ENCODE measurements around the gene TBL1X.

The TBL1X gene

GRCh38 chrX:9573282-9574106, 108.6 kb downstream of the TBL1X start:
- peaks cover 8% of the 10 kb centered on the region for H3K4me1 ChIP-seq (ENCODE audit: control insufficient read depth, insufficient read depth, low read length)
- no peak overlapping the region for H3K4me3 ChIP-seq (ENCODE audit: low read length)
- H3K4me2 ChIP-seq (ENCODE audit: low read length): no peak overlapping the region
- H3K36me3 ChIP-seq (ENCODE audit: insufficient read depth, low read length): no peaks in the 10 kb centered on the region
- no peaks in the 10 kb centered on the region for H3K27me3 ChIP-seq (ENCODE audit: control insufficient read depth, insufficient read depth, low read length)
- H3K9me3 ChIP-seq (replicated peaks; ENCODE audit: low read length): no peaks in the 10 kb centered on the region
- no peak overlapping the region for H3K9ac ChIP-seq (ENCODE audit: low read depth, low read length)

- H3K9ac ChIP-seq (ENCODE audit: low read depth, low read length): no peak overlapping the region
Measured at GRCh38 chrX:9576059-9576458, 111.2 kb downstream of the TBL1X start.

GRCh38 chrX:9577555-9577954, 112.7 kb downstream of the TBL1X start:
- Histone ChIP-seq H3K36me3 (ENCODE audit: insufficient read depth, low read length) (no peaks in the 10 kb centered on the region), H3K4me3 (ENCODE audit: low read length) (no peak overlapping the region), H3K9ac (ENCODE audit: low read depth, low read length) (no peak overlapping the region), H3K27me3 (ENCODE audit: control insufficient read depth, insufficient read depth, low read length) (no peaks in the 10 kb centered on the region), H3K4me1 (ENCODE audit: control insufficient read depth, insufficient read depth, low read length) (no peaks in the 10 kb centered on the region), H3K4me2 (ENCODE audit: low read length) (no peak overlapping the region), H3K9me3 (replicated peaks; ENCODE audit: low read length) (no peaks in the 10 kb centered on the region)

More at GRCh38 chrX:9576059-9576458, 111.2 kb downstream of the TBL1X start:
- Histone ChIP-seq H3K4me1 (ENCODE audit: control insufficient read depth, insufficient read depth, low read length) (no peaks in the 10 kb centered on the region), H3K4me2 (ENCODE audit: low read length) (no peak overlapping the region), H3K36me3 (ENCODE audit: insufficient read depth, low read length) (no peaks in the 10 kb centered on the region), H3K9me3 (replicated peaks; ENCODE audit: low read length) (no peaks in the 10 kb centered on the region), H3K27me3 (ENCODE audit: control insufficient read depth, insufficient read depth, low read length) (no peaks in the 10 kb centered on the region), H3K4me3 (ENCODE audit: low read length) (no peak overlapping the region)

GRCh38 chrX:9578083-9578779, 113.4 kb downstream of the TBL1X start:
- Histone ChIP-seq H3K4me3 (ENCODE audit: low read length) (no peak overlapping the region), H3K9me3 (replicated peaks; ENCODE audit: low read length) (no peaks in the 10 kb centered on the region), H3K4me1 (ENCODE audit: control insufficient read depth, insufficient read depth, low read length) (no peaks in the 10 kb centered on the region), H3K4me2 (ENCODE audit: low read length) (no peak overlapping the region), H3K36me3 (ENCODE audit: insufficient read depth, low read length) (no peaks in the 10 kb centered on the region), H3K27me3 (ENCODE audit: control insufficient read depth, insufficient read depth, low read length) (no peaks in the 10 kb centered on the region), H3K9ac (ENCODE audit: low read depth, low read length) (no peak overlapping the region)

- Histone ChIP-seq H3K27me3 (ENCODE audit: control insufficient read depth, insufficient read depth, low read length) (no peaks in the 10 kb centered on the region), H3K4me3 (ENCODE audit: low read length) (no peak overlapping the region), H3K9ac (ENCODE audit: low read depth, low read length) (no peak overlapping the region), H3K4me2 (ENCODE audit: low read length) (no peak overlapping the region), H3K4me1 (ENCODE audit: control insufficient read depth, insufficient read depth, low read length) (no peaks in the 10 kb centered on the region), H3K36me3 (ENCODE audit: insufficient read depth, low read length) (no peaks in the 10 kb centered on the region), H3K9me3 (replicated peaks; ENCODE audit: low read length) (no peaks in the 10 kb centered on the region)
Measured at GRCh38 chrX:9581771-9582385, 117.0 kb downstream of the TBL1X start.

GRCh38 chrX:9582956-9583355, 118.1 kb downstream of the TBL1X start:
- H3K4me3 ChIP-seq (ENCODE audit: low read length): no peak overlapping the region
- no peaks in the 10 kb centered on the region for H3K4me1 ChIP-seq (ENCODE audit: control insufficient read depth, insufficient read depth, low read length)
- no peaks in the 10 kb centered on the region for H3K27me3 ChIP-seq (ENCODE audit: control insufficient read depth, insufficient read depth, low read length)
- no peaks in the 10 kb centered on the region for H3K36me3 ChIP-seq (ENCODE audit: insufficient read depth, low read length)
- no peak overlapping the region for H3K9ac ChIP-seq (ENCODE audit: low read depth, low read length)
- H3K4me2 ChIP-seq (ENCODE audit: low read length): no peak overlapping the region
- no peaks in the 10 kb centered on the region for H3K9me3 ChIP-seq (replicated peaks; ENCODE audit: low read length)

GRCh38 chrX:9586992-9587392, 122.1 kb downstream of the TBL1X start:
- Histone ChIP-seq H3K27me3 (ENCODE audit: control insufficient read depth, insufficient read depth, low read length) (no peaks in the 10 kb centered on the region), H3K9me3 (replicated peaks; ENCODE audit: low read length) (no peaks in the 10 kb centered on the region), H3K9ac (ENCODE audit: low read depth, low read length) (no peak overlapping the region), H3K4me1 (ENCODE audit: control insufficient read depth, insufficient read depth, low read length) (no peaks in the 10 kb centered on the region), H3K36me3 (ENCODE audit: insufficient read depth, low read length) (no peaks in the 10 kb centered on the region), H3K4me3 (ENCODE audit: low read length) (no peak overlapping the region), H3K4me2 (ENCODE audit: low read length) (no peak overlapping the region)

GRCh38 chrX:9587642-9588041, 122.8 kb downstream of the TBL1X start:
- Histone ChIP-seq H3K4me2 (ENCODE audit: low read length) (no peak overlapping the region), H3K9me3 (replicated peaks; ENCODE audit: low read length) (no peaks in the 10 kb centered on the region), H3K4me1 (ENCODE audit: control insufficient read depth, insufficient read depth, low read length) (no peaks in the 10 kb centered on the region), H3K9ac (ENCODE audit: low read depth, low read length) (no peak overlapping the region), H3K4me3 (ENCODE audit: low read length) (no peak overlapping the region), H3K36me3 (ENCODE audit: insufficient read depth, low read length) (no peaks in the 10 kb centered on the region), H3K27me3 (ENCODE audit: control insufficient read depth, insufficient read depth, low read length) (no peaks in the 10 kb centered on the region)

GRCh38 chrX:9591496-9591895, 126.6 kb downstream of the TBL1X start:
- no peaks in the 10 kb centered on the region for H3K36me3 ChIP-seq (ENCODE audit: insufficient read depth, low read length)
- H3K9me3 ChIP-seq (replicated peaks; ENCODE audit: low read length): no peaks in the 10 kb centered on the region
- no peak overlapping the region for H3K4me2 ChIP-seq (ENCODE audit: low read length)
- no peaks in the 10 kb centered on the region for H3K4me1 ChIP-seq (ENCODE audit: control insufficient read depth, insufficient read depth, low read length)
- no peaks in the 10 kb centered on the region for H3K27me3 ChIP-seq (ENCODE audit: control insufficient read depth, insufficient read depth, low read length)
- H3K4me3 ChIP-seq (ENCODE audit: low read length): no peak overlapping the region
- no peak overlapping the region for H3K9ac ChIP-seq (ENCODE audit: low read depth, low read length)

GRCh38 chrX:9593756-9594155, 128.9 kb downstream of the TBL1X start:
- no peak overlapping the region for H3K4me2 ChIP-seq (ENCODE audit: low read length)
- no peak overlapping the region for H3K9ac ChIP-seq (ENCODE audit: low read depth, low read length)
- no peaks in the 10 kb centered on the region for H3K9me3 ChIP-seq (replicated peaks; ENCODE audit: low read length)
- peaks cover 10% of the 10 kb centered on the region for H3K4me1 ChIP-seq (ENCODE audit: control insufficient read depth, insufficient read depth, low read length)
- H3K36me3 ChIP-seq (ENCODE audit: insufficient read depth, low read length): no peaks in the 10 kb centered on the region
- no peak overlapping the region for H3K4me3 ChIP-seq (ENCODE audit: low read length)
- no peaks in the 10 kb centered on the region for H3K27me3 ChIP-seq (ENCODE audit: control insufficient read depth, insufficient read depth, low read length)

GRCh38 chrX:9595174-9595573, 130.3 kb downstream of the TBL1X start:
- peaks cover 10% of the 10 kb centered on the region for H3K4me1 ChIP-seq (ENCODE audit: control insufficient read depth, insufficient read depth, low read length)
- no peaks in the 10 kb centered on the region for H3K27me3 ChIP-seq (ENCODE audit: control insufficient read depth, insufficient read depth, low read length)
- H3K36me3 ChIP-seq (ENCODE audit: insufficient read depth, low read length): no peaks in the 10 kb centered on the region
- H3K4me2 ChIP-seq (ENCODE audit: low read length): no peak overlapping the region
- H3K9me3 ChIP-seq (replicated peaks; ENCODE audit: low read length): no peaks in the 10 kb centered on the region
- no peak overlapping the region for H3K9ac ChIP-seq (ENCODE audit: low read depth, low read length)
- H3K4me3 ChIP-seq (ENCODE audit: low read length): no peak overlapping the region

Data from skeletal muscle satellite cell (primary cell).